ENCODE results near the gene PGM3.

PGM3 gene

GRCh38 chr6:83180426-83180950 is 12.6 kb downstream of the PGM3 start:
- TF ChIP-seq ISL1 (CRISPR knock-in tag; IDR thresholded peaks at IDR 0.05): no peak
- no peak for TF ChIP-seq TSHZ2 (CRISPR knock-in tag; IDR thresholded peaks at IDR 0.05)
- no peak for TF ChIP-seq CSRNP3 (CRISPR knock-in tag; IDR thresholded peaks at IDR 0.05)
- no peak for TF ChIP-seq ZNF8 (CRISPR knock-in tag; IDR thresholded peaks at IDR 0.05)
- no peak for TF ChIP-seq SNAI2 (CRISPR knock-in tag; IDR thresholded peaks at IDR 0.05)
- TF ChIP-seq PPARA (CRISPR knock-in tag; IDR thresholded peaks at IDR 0.05; ENCODE audit: borderline replicate concordance): no peak
- no peak for TF ChIP-seq TCF4 (CRISPR knock-in tag; IDR thresholded peaks at IDR 0.05; ENCODE audit: borderline replicate concordance)
- TF ChIP-seq ARNTL (CRISPR knock-in tag; IDR thresholded peaks at IDR 0.05; ENCODE audit: borderline replicate concordance, low read depth): no peak
- no peak for TF ChIP-seq ZNF565 (CRISPR knock-in tag; conservative IDR thresholded peaks at IDR 0.05; ENCODE audit: low read depth)
- no peak for TF ChIP-seq BACH2 (CRISPR knock-in tag; IDR thresholded peaks at IDR 0.05; ENCODE audit: borderline replicate concordance)
- no peak for TF ChIP-seq CSDC2 (CRISPR knock-in tag; IDR thresholded peaks at IDR 0.05)
- TF ChIP-seq ESRRG (CRISPR knock-in tag; IDR thresholded peaks at IDR 0.05): no peak
- no peak for TF ChIP-seq TOX (CRISPR knock-in tag; IDR thresholded peaks at IDR 0.05; ENCODE audit: borderline replicate concordance)
- no peak for TF ChIP-seq ZNF70 (CRISPR knock-in tag; IDR thresholded peaks at IDR 0.05)
- ATAC-seq: no peak

- ATAC-seq: peak; percentile 44; the same call in 2 of the 3 replicates
- TF ChIP-seq TSHZ2 (CRISPR knock-in tag; IDR thresholded peaks at IDR 0.05) (no peak), RARB (CRISPR knock-in tag; IDR thresholded peaks at IDR 0.05) (no peak), GLIS3 (CRISPR knock-in tag; IDR thresholded peaks at IDR 0.05) (no peak), TCF4 (CRISPR knock-in tag; IDR thresholded peaks at IDR 0.05; ENCODE audit: borderline replicate concordance) (no peak), CSDC2 (CRISPR knock-in tag; IDR thresholded peaks at IDR 0.05) (no peak), ZNF70 (CRISPR knock-in tag; IDR thresholded peaks at IDR 0.05) (no peak), ZNF565 (CRISPR knock-in tag; conservative IDR thresholded peaks at IDR 0.05; ENCODE audit: low read depth) (no peak), ISL1 (CRISPR knock-in tag; IDR thresholded peaks at IDR 0.05) (no peak), CSRNP3 (CRISPR knock-in tag; IDR thresholded peaks at IDR 0.05) (no peak), PPARA (CRISPR knock-in tag; IDR thresholded peaks at IDR 0.05; ENCODE audit: borderline replicate concordance) (no peak)
- TF ChIP-seq, protein P1, sequence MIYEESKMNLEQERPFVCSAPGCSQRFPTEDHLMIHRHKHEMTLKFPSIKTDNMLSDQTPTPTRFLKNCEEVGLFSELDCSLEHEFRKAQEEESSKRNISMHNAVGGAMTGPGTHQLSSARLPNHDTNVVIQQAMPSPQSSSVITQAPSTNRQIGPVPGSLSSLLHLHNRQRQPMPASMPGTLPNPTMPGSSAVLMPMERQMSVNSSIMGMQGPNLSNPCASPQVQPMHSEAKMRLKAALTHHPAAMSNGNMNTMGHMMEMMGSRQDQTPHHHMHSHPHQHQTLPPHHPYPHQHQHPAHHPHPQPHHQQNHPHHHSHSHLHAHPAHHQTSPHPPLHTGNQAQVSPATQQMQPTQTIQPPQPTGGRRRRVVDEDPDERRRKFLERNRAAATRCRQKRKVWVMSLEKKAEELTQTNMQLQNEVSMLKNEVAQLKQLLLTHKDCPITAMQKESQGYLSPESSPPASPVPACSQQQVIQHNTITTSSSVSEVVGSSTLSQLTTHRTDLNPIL (CRISPR knock-in tag; IDR thresholded peaks at IDR 0.05; ENCODE audit: low read depth): no peak
Measured at GRCh38 chr6:83176246-83176645, 16.8 kb downstream of the PGM3 start.

GRCh38 chr6:83169511-83169910 is 23.6 kb downstream of the PGM3 start:
- peak; percentile 47 for ATAC-seq
- TF ChIP-seq TSHZ2 (CRISPR knock-in tag; IDR thresholded peaks at IDR 0.05) (no peak), TOX (CRISPR knock-in tag; IDR thresholded peaks at IDR 0.05; ENCODE audit: borderline replicate concordance) (no peak), ISL1 (CRISPR knock-in tag; IDR thresholded peaks at IDR 0.05) (peak; percentile 83)
